Thyroid gland (tissue), 4 donors: Measurements from ENCODE around the gene OR8D2.

Experiments used
- CTCF ChIP-seq, 6 experiments: fragments of 200-600 bp in 3 of 6; fragments of 450-650 bp in 3 of 6; sonication (generic) in 3 of 6; IDR thresholded peaks; one replicate each; pipeline ENCODE4 v1.5.1; 2016 to 2019; ENCODE audit warnings: antibody characterized with exemption in 6 of 6, mild to moderate bottlenecking in 2 of 6, inconsistent platforms in 1 of 6, moderate library complexity in 1 of 6
- POLR2A ChIP-seq, 2 donors: fragments of 450-650 bp; IDR thresholded peaks; one replicate each; pipeline ENCODE4 v1.6.1; 2017; ENCODE audit warnings: antibody characterized with exemption in 2 of 2, mild to moderate bottlenecking in 2 of 2, moderate library complexity in 1 of 2

GRCh38 chr11:124331873-124332272 lies 11.9 kb upstream of the OR8D2 start:
- TF ChIP-seq CTCF (IDR thresholded peaks at IDR 0.05), result no peak
- TF ChIP-seq POLR2A (IDR thresholded peaks at IDR 0.05), result no peak
